Pancreas (tissue), 10 donors: ENCODE measurements around the gene B3GALT5. TPM values are rescaled to one million over a fixed set of nuclear protein-coding genes. Genes with fewer than 3 reads are reported as not detected.

Experiments
- ATAC-seq, 4 donors: fragments of 200-7000 bp; cut with Tn5 transposase; one replicate each; pipeline versions ENCODE4 v1.8.0 to v1.9.1; 2020; ENCODE audit warnings: mild to moderate bottlenecking in 4 of 4, moderate library complexity in 4 of 4
- DNase-seq, 6 donors: peaks; one replicate each; pipeline ENCODE4 v3.0.0-alpha.2; 2020
- FAIRE-seq: peaks from 2 replicates; lab custom pipeline; 2012; peaks lifted over from hg19 to GRCh38; lab: Jason Lieb, UNC
- H3K27ac ChIP-seq, 4 donors: fragments of 200-600 bp; sonication (generic); 1 replicate in 3 of 4; 2 replicates in 1 of 4; pipeline versions ENCODE4 v1.5.0 to v1.8.0; 2020
- H3K27me3 ChIP-seq, 4 donors: fragments of 200-600 bp; one replicate each; pipeline ENCODE4 v1.8.0; 2021
- H3K36me3 ChIP-seq, 3 donors: fragments of 200-600 bp; sonication (generic) in 1 of 3; one replicate each; pipeline versions ENCODE4 v1.5.0 to v1.8.0; 2020 to 2021
- H3K4me1 ChIP-seq, 3 donors: fragments of 200-600 bp; one replicate each; pipeline ENCODE4 v1.8.0; 2021
- H3K4me3 ChIP-seq, 4 donors: fragments of 200-600 bp; sonication (generic) in 2 of 4; one replicate each; pipeline versions ENCODE4 v1.5.0 to v1.8.0; 2020 to 2021
- H3K9me3 ChIP-seq, 4 donors: fragments of 200-600 bp; one replicate each; pipeline ENCODE4 v1.8.0; 2021
- CTCF ChIP-seq, 4 donors: fragments of 200-600 bp; sonication (generic) in 3 of 4; IDR thresholded peaks; one replicate each; pipeline versions ENCODE4 v1.5.0 to v1.8.0; 2021; ENCODE audit warnings: antibody characterized with exemption in 4 of 4
- WGBS, 2 donors: extraction: QIAGEN DNeasy Blood & Tissue Kit; methylation state at CpG; one replicate each; pipeline ENCODE4 v1.1.7; 2013; 5-methylcytosine and 5-hydroxymethylcytosine counted together
- intact Hi-C, 3 donors: fragments of 100-400 bp; cut with DNase I; formaldehyde crosslinking; loops; one replicate each; pipeline versions ENCODE4 v1.11.1 to v1.14.2; 2022
- polyA plus RNA-seq, 2 donors: library from polyadenylated mRNA; stranded (reverse); fragments of 200-250 nt; gene quantifications; one replicate each; pipeline ENCODE4 v1.2.3, GENCODE V29; 2013
- total RNA-seq, 6 donors: library from RNA; stranded (reverse); fragmentation: NEBNext Ultra II Directional in 4 of 6; extraction: Animal tissue kit (Norgen Biotek cat#: 25700) in 4 of 6; gene quantifications; one replicate each; pipeline versions ENCODE4 v1.2.1 to v1.2.4, GENCODE V29; 2021 to 2023
- donor health status: healthy with polysubstance abuse.
- donor health status: DM: no; HTN: no; CAD: no; lungs with moderate emphysema.
- donor health status: DM: no; HTN: no; CAD: no.
- donor health status: control.
- donor health status: control.
- donor health status: Bipolar disorder and iron deficiency.
- donor health status: DM: yes; HTN: yes; CAD: no.
- donor health status: DM: no; HTN: no; CAD: no.
- donor health status: DM: no; HTN: no; CAD: no.
- donor health status: DM: yes; HTN: yes; CAD: no.

The B3GALT5 gene
- total and polyA plus RNA-seq, 8 donors: 2.0 to 8.1 (median 4.0) TPM

DNA sequence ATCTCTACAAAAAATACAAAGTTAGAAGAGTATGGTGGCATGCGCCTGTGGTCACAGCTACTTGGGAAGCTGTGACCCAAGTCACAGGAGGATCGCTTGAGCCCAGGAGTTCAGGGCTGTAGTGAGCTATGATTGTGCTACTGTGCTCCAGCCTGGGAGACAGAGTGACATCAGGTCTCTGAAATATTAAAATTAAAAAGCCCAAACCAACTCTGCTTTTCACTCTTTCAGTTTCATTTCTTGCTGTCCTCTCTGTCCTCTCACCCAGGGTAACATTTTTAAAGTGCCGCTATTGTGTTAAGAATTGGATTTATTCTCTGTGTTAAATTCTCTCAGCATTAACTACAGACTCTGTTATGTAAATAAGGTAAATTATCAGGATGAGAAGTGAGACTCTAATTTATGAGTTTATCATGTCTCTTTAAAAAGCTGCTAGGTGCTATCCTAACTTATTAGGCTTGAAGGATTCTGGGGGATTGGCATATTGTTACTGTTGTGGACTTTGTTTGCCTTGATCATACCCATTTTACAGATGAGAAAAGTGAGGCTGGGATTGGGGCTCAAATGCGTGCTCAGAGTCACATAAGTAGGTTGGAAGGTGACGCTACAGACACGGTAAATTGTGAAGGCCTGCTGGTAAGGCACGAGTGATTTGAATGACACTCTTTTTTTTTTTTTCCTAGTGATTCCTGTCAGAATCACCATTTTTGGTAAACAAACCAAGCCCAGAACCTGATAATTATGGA, 46.5 kb downstream of the B3GALT5 start:
- WGBS, 2 donors: 75 to 77% methylated on average over 7 of the region's 7 CpGs
- no peak for DNase-seq
- H3K36me3 ChIP-seq: no peaks in the 10 kb centered on the region
- FAIRE-seq: no peak
- no peaks in the 10 kb centered on the region for H3K9me3 ChIP-seq
- H3K27ac ChIP-seq: peak overlapping the region in 3 of 4 donors; percentile 1 to 75 (median 65)
- no peaks in the 10 kb centered on the region for H3K27me3 ChIP-seq
- H3K4me3 ChIP-seq: no peak overlapping the region
- TF ChIP-seq CTCF (IDR thresholded peaks at IDR 0.05): no peak
- peaks cover 37 to 47% (median 39%) of the 10 kb centered on the region in 3 donors for H3K4me1 ChIP-seq
- intact Hi-C loops: no loop called here
- ATAC-seq: no peak

DNA sequence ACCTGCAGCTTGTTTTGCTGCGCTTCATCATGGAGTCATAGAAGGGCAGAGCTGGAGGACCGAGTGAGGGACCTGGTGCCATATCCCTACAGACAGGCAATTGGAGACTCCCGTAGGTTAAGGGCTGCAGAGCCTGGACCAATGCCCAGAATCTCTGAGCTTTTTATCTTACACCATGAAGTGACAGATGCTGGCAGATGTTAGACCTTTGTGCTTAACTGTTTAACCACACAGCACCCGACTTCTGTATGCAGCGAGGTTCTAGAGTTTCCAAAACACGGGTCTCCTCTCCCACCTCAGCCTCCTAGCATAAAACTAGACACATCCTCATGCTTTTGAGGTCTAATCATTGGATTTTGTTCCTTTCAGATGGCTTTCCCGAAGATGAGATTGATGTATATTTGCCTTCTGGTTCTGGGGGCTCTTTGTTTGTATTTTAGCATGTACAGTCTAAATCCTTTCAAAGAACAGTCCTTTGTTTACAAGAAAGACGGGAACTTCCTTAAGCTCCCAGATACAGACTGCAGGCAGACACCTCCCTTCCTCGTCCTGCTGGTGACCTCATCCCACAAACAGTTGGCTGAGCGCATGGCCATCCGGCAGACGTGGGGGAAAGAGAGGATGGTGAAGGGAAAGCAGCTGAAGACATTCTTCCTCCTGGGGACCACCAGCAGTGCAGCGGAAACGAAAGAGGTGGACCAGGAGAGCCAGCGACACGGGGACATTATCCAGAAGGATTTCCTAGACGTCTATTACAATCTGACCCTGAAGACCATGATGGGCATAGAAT, 47.6 kb downstream of the B3GALT5 start:
- ATAC-seq (peak; percentile 62 to 84 (median 66)), DNase-seq (peak in 4 of 6 donors; percentile 58 to 67 (median 62)), FAIRE-seq (no peak)
- no peak for TF ChIP-seq CTCF (IDR thresholded peaks at IDR 0.05)
- Histone ChIP-seq H3K27me3 (no peaks in the 10 kb centered on the region), H3K4me3 (no peak overlapping the region), H3K27ac (peak overlapping the region in 2 of 4 donors; percentile 65 to 75), H3K36me3 (no peaks in the 10 kb centered on the region), H3K4me1 (peaks cover 37 to 47% (median 39%) of the 10 kb centered on the region in 3 donors), H3K9me3 (no peaks in the 10 kb centered on the region)
- 29 to 30% methylated on average over 17 of the region's 17 CpGs for WGBS, 2 donors
- intact Hi-C loops: no loop called here

DNA sequence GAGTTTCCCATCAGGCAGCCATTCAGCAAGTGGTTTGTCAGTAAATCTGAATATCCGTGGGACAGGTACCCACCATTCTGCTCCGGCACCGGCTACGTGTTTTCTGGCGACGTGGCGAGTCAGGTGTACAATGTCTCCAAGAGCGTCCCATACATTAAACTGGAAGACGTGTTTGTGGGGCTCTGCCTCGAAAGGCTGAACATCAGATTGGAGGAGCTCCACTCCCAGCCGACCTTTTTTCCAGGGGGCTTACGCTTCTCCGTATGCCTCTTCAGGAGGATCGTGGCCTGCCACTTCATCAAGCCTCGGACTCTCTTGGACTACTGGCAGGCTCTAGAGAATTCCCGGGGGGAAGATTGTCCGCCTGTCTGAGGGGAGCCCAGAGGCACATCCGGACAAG, 48.4 kb downstream of the B3GALT5 start:
- TF ChIP-seq CTCF (IDR thresholded peaks at IDR 0.05): no peak
- peaks cover 36 to 48% (median 41%) of the 10 kb centered on the region in 3 donors for H3K4me1 ChIP-seq
- ATAC-seq (no peak), FAIRE-seq (no peak), DNase-seq (no peak)
- H3K27ac ChIP-seq: peak overlapping the region in 2 of 4 donors; percentile 65 to 75
- H3K27me3 ChIP-seq: no peaks in the 10 kb centered on the region
- intact Hi-C loops: no loop called here
- WGBS, 2 donors: 94 to 96% methylated on average over 18 of the region's 18 CpGs
- no peaks in the 10 kb centered on the region for H3K36me3 ChIP-seq
- H3K9me3 ChIP-seq: no peaks in the 10 kb centered on the region
- H3K4me3 ChIP-seq: no peak overlapping the region

GRCh38 chr21:39661740-39662139, 49.0 kb downstream of the B3GALT5 start:
- ATAC-seq (no peak), FAIRE-seq (no peak), DNase-seq (no peak)
- intact Hi-C loops: no loop called here
- whole genome bisulfite sequencing, 2 donors: 94% methylated on average over 9 of the region's 9 CpGs
- no peak for TF ChIP-seq CTCF (IDR thresholded peaks at IDR 0.05)
- H3K4me1 ChIP-seq: peaks cover 30 to 46% (median 42%) of the 10 kb centered on the region in 3 donors
- no peak overlapping the region for H3K4me3 ChIP-seq
- H3K27ac ChIP-seq: no peak overlapping the region
- H3K36me3 ChIP-seq: no peaks in the 10 kb centered on the region
- H3K9me3 ChIP-seq: no peaks in the 10 kb centered on the region
- H3K27me3 ChIP-seq: no peaks in the 10 kb centered on the region
